Measurements from ENCODE around the gene NRCAM.
"Not testable (repeated sequence)": the region's sequence is repeated elsewhere in the genome, so short reads cannot be mapped to it uniquely, and the experiment has no call there.

Gene NRCAM

DNA sequence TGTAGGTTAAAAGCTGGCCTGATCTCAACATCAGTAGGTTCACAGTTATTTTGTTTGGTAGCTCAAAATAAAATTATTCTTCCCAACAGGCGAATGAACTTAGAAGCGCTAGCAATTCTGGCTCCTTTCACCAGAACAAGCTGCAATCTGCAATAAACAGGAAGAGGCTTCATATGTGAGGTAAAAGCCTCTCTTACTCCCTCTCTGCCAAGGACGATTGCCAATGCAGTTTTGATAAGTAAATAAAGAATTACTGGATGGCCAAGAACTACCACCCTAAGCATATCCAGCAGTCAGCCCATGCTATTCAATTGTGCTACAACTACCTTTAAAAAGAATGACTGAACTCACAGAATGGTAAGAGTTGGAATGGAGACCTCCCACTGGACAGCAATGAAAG is 176.1 kb downstream of the NRCAM start:
- DNase-seq (ENCODE audit: low read depth), result no peak

DNA sequence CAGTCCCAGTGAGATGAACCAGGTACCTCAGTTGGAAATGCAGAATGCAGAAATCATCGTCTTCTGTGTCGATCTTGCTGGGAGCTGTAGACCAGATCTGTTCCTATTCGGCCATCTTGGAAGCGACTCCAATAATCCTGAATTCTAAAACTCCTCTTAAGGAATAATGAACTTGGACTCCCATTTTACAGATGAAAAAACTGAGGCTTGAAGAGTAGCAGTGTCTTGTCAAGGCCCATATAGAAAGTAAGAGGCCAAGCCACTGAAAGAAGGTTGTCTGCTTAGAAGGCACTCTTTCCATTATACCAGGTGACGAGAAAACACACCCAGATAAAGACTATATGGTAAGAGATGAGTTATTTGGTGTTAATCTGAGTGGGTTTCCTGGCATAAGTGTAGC is 177.5 kb downstream of the NRCAM start:
- no peak for DNase-seq (ENCODE audit: low read depth)

DNA sequence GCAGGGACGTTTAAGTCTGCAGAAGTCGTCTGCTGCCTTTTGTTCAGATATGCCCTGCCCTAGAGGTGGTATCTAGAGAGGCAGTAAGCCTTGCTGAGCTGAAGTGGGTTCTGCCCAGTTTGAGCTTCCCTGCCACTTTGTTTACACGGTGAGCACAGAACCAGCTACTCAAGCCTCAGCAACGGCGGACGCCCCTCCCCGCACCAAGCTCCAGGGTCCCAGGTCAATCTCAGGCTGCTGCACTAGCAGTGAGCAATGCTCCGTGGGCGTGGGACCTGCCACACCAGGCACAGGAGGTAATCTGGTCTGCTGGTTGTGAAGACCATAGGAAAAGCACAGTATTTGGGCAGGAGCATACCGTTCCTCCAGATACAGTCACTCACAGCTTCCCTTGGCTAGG is 178.0 kb downstream of the NRCAM start:
- no peak for DNase-seq (ENCODE audit: low read depth)

DNA sequence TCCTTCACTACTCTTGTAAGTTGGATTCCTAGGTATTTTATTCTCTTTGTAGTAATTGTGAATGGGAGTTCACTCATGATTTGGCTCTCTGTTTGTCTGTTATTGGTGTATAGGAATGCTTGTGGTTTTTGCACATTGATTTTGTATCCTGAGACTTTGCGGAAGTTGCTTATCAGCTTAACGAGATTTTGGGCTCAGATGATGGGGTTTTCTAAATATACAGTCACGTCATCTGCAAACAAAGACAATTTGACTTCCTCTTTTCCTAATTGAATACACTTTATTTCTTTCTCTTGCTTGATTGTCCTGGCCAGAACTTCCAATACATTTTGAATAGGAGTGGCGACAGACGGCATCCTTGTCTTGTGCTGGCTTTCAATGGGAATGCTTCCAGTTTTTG is 181.8 kb downstream of the NRCAM start:
- not testable (repeated sequence) for DNase-seq (ENCODE audit: low read depth)

- not testable (repeated sequence) for DNase-seq (ENCODE audit: low read depth)
Measured at GRCh38 chr7:108272891-108273290, 183.3 kb downstream of the NRCAM start.

GRCh38 chr7:108270385-108271015 is 185.7 kb downstream of the NRCAM start:
- no peak for DNase-seq (ENCODE audit: low read depth)

DNA sequence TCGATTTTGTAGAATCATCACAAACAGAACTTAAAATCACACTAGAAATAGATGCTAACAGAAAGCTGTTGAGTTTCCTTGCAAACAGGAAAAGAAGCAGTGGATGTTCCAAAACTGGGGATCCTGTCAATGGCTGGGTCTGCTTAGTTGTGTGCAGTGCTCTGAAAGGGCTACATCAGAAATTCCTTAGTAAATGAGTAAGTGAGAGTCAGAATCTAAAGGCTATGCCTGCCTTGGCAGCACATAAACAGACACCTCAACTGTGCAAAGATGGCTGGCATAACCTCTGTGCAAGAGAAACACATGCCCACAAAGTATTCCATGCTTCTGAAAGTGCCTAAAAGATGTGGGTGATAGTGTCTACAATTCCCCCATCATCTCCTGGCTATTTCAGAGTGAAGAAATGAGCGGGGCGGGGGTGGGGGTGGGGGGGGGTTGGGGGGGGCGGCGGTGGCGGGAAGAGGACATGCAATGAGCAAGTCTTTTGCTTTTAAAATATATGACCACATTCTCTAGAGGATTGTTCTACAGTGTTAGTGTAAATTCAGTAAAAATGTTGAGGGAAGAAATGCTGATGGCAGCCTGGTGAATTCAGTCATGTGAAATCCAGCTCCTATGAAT is 187.9 kb downstream of the NRCAM start:
- DNase-seq (ENCODE audit: low read depth), result no peak

DNA sequence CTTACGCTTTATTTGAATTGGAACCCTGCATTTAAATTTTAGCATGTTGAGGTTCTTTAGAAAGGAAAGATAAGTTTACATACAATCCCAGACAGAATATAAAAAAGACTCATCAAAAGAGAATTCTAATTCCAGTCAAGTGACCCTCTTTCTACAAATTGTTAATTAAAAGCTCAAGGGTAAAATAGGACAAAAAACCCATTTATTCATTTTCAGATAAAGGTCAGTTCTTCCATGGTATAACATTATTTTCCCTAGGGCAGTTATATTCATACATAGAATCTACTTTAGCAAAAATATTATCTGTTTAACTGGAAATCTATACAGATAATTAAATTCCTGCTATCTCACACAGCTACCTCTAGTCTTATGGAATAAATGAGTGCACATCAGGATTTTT is 188.6 kb downstream of the NRCAM start:
- DNase-seq (ENCODE audit: low read depth), result no peak

GRCh38 chr7:108266491-108266890 is 189.7 kb downstream of the NRCAM start:
- DNase-seq (ENCODE audit: low read depth), result no peak

GRCh38 chr7:108266035-108266434 is 190.2 kb downstream of the NRCAM start:
- no peak for DNase-seq (ENCODE audit: low read depth)

GRCh38 chr7:108265007-108265406 is 191.2 kb downstream of the NRCAM start:
- DNase-seq (ENCODE audit: low read depth), result no peak

- DNase-seq (ENCODE audit: low read depth), result no peak
Measured at GRCh38 chr7:108263425-108263824, 192.8 kb downstream of the NRCAM start.

DNA sequence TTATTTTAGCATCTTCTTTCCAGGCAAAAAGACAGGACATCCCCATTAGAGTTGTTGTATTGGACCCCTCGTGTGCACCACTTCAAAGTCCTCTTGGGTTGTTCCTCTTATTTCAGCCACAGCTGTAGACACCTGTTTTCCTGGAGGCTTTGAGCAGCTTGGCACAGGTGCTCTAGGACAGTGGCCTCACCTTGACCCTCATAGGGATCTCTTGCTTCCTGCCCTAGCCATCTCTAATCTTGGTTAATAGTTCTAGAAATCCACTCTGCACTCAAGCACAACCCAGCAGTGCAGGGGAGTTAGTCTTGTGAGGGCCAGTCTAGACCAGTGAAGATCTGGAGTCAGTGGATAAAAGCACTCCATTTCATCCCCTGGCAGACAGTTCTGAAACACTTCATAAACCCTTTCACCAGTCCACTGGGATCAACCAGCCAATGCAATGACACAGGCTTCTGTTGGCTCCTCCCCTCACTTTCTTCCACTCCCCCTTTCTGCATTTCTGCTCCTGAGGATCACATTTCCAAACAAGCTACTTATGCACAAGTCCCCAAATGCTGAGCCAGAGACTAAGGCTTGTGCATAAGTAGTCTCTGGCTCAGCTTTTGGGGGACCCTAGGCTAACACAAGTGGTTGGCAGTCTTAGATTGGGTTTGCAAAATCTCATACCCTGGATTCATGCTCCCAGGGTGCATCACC is 194.5 kb downstream of the NRCAM start:
- DNase-seq (ENCODE audit: low read depth), result no peak

GRCh38 chr7:108259447-108259846 is 196.8 kb downstream of the NRCAM start:
- not testable (repeated sequence) for DNase-seq (ENCODE audit: low read depth)

DNA sequence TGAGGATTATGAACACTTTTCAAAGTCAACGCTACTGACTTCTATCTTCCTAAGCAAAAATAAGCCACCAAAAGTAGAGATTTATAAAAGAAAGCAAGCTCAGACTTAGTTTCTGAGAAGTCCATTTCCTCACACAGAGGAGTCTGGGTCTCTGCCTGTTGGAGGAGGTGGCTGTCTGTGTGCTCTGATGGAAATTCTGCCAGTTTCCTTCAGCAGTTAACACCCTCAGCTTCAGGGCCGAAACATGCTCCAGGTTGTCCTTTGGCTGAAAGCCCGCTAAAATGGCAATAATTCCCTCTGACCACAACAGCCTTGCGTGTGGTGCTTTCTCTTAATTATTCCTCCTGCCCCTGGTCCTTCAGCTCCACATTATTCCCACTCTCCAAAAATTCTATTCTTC is 198.3 kb downstream of the NRCAM start:
- no peak for DNase-seq (ENCODE audit: low read depth)

GRCh38 chr7:108254259-108254658 is 202.0 kb downstream of the NRCAM start:
- no peak for DNase-seq (ENCODE audit: low read depth)

- no peak for DNase-seq (ENCODE audit: low read depth)
Measured at GRCh38 chr7:108253275-108254044, 202.8 kb downstream of the NRCAM start.

DNA sequence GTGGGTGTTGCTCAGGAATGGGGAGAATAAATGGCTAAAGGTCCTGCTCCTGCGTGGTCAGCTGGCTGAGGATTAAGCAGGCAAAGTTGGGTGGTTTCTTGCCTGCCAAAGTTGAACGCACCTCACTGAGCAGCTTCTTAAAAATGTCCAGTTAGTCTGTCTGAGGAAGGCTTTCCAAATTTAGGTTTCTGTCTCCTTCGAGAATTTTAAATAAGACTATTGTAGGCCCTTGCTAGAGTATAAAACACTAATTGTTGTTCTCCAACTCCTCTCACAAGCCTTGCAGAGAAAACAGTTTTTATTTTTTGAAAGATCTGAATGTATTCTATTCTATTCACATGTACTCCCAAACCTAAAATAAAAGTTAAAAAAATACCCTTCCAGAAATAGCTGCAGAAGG is 204.1 kb downstream of the NRCAM start:
- DNase-seq (ENCODE audit: low read depth), result no peak

- DNase-seq (ENCODE audit: low read depth), result no peak
Measured at GRCh38 chr7:108251700-108252099, 204.5 kb downstream of the NRCAM start.

GRCh38 chr7:108249453-108249852 is 206.8 kb downstream of the NRCAM start:
- no peak for DNase-seq (ENCODE audit: low read depth)

GRCh38 chr7:108248821-108249220 is 207.4 kb downstream of the NRCAM start:
- no peak for DNase-seq (ENCODE audit: low read depth)

DNA sequence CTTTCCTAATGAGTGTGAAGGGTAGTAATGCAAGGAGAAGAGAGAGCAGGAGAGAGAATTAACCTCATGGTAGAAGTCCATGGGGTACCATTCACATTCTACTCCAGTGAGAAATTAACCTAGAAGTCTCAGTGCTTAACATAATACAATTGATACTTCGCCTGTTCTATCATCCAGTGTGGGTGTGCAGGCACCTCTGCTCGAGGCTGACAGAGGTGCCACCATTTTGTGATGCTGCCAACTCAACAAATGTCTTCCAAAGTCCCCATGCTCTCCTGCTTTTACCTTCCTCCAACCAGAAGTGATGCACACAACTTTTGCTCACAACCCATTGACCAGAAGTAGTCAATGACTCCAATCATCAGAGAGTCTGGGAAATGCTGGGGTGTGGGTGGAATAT is 207.8 kb downstream of the NRCAM start:
- DNase-seq (ENCODE audit: low read depth), result no peak

DNA sequence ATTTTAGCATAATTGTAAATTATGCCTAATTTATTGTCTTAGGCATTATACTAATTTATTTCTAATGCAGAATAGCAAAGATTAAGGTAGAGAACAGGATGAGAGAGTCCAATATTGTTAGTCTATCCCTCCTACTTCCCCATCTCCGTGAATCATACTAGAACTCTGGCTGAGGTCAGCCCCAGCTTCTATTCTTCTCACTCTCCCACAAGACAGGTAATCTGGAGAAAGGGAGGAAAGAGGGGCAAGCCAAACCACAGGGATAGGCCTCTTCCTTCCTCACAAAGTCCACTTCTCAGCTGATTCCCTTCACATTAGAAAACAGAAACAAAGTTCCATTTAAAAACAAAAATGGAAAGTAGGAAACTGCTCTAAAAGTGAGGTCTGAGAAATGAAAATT is 208.6 kb downstream of the NRCAM start:
- DNase-seq (ENCODE audit: low read depth), result no peak

All from activated T-cell treated with anti-CD3 and anti-CD28 coated beads for 48 hours (primary cell).